IMR-90 (cell line): ENCODE measurements around the gene GSK3B. TPM values are rescaled to one million over a fixed set of nuclear protein-coding genes. Genes with fewer than 3 reads are reported as not detected.
A peak's percentile ranks its signal among the peaks of the same experiment; 100 is the strongest.

Experiments
- ATAC-seq: fragments of 200-7000 bp; cut with Tn5 transposase; 2 replicates; pipeline ENCODE4 v1.9.1; 2020; ENCODE audit warnings: low read depth, mild to moderate bottlenecking, moderate library complexity
- BruUV-seq: library from RNA; stranded (reverse); fragments of 400-500 nt; replicated peaks from 2 replicates; lab custom pipeline; 2021; lab: Mats Ljungman, UMichigan
- CTCF ChIA-PET: fragments of 300-600 bp; formaldehyde crosslinking; extraction: SDS; loops from one replicate; lab custom pipeline; 2021; ENCODE audit warnings: antibody characterized with exemption; lab: Yijun Ruan, JAX
- POLR2A ChIA-PET: fragments of 300-600 bp; sonication (Branson Sonifier 250); formaldehyde crosslinking; loops from one replicate; lab custom pipeline; 2022; ENCODE audit warnings: antibody characterized with exemption; ENCODE audit not compliant: unreplicated experiment; lab: Charles Lee
- DNase-seq: peaks from one replicate; pipeline ENCODE4 v3.0.0; 2013
- H2AFZ ChIP-seq: replicated peaks from 2 replicates; pipeline ENCODE3; 2013; ENCODE audit warnings: low read length, mild to moderate bottlenecking; ENCODE audit not compliant: poor library complexity
- H2AK5ac ChIP-seq: 2 replicates; pipeline ENCODE4 v1.6.1; 2013; ENCODE audit warnings: low read depth, low read length, inconsistent platforms
- H2AK9ac ChIP-seq: replicated peaks from 2 replicates; pipeline ENCODE3; 2013; ENCODE audit warnings: mild to moderate bottlenecking, low read depth, low read length, moderate library complexity; ENCODE audit not compliant: poor library complexity
- H2BK120ac ChIP-seq: 2 replicates; pipeline ENCODE4 v1.6.1; 2013; ENCODE audit warnings: low read depth, low read length, inconsistent platforms
- H2BK15ac ChIP-seq: 3 replicates; pipeline ENCODE4 v1.6.1; 2013; ENCODE audit warnings: low read depth, low read length, inconsistent platforms
- H2BK20ac ChIP-seq: 2 replicates; pipeline ENCODE4 v1.6.1; 2013; ENCODE audit warnings: low read depth, mild to moderate bottlenecking, inconsistent platforms, low read length, moderate library complexity
- H2BK5ac ChIP-seq: 2 replicates; pipeline ENCODE4 v1.6.1; 2013; ENCODE audit warnings: mild to moderate bottlenecking, low read depth, low read length, inconsistent platforms; ENCODE audit not compliant: poor library complexity, severe bottlenecking
- H3K14ac ChIP-seq: replicated peaks from 2 replicates; pipeline ENCODE4 v1.6.1; 2013; ENCODE audit warnings: low read depth, low read length, inconsistent platforms
- H3K18ac ChIP-seq: 2 replicates; pipeline ENCODE4 v1.6.1; 2013; ENCODE audit warnings: low read depth, low read length, control low read depth
- H3K23ac ChIP-seq: 2 replicates; pipeline ENCODE4 v1.6.1; 2013; ENCODE audit warnings: low read depth, low read length, inconsistent platforms
- H3K27ac ChIP-seq: 2 replicates; pipeline ENCODE4 v1.5.1; 2013; ENCODE audit warnings: mild to moderate bottlenecking, control low read depth, low read length; ENCODE audit not compliant: insufficient read depth
- H3K27me3 ChIP-seq: 2 replicates; pipeline ENCODE4 v1.6.1; 2013; ENCODE audit warnings: low read length; ENCODE audit not compliant: control insufficient read depth, insufficient read depth
- H3K36me3 ChIP-seq: 2 replicates; pipeline ENCODE4 v1.6.1; 2013; ENCODE audit warnings: low read length, mixed read lengths; ENCODE audit not compliant: control insufficient read depth, insufficient read depth
- H3K4ac ChIP-seq: 2 replicates; pipeline ENCODE4 v1.6.1; 2013; ENCODE audit warnings: low read depth, low read length, inconsistent platforms
- H3K4me1 ChIP-seq: 2 replicates; pipeline ENCODE4 v1.6.1; 2013; ENCODE audit warnings: low read length, mixed read lengths; ENCODE audit not compliant: control insufficient read depth, insufficient read depth
- H3K4me2 ChIP-seq: 2 replicates; pipeline ENCODE4 v1.6.1; 2013; ENCODE audit warnings: low read depth, mild to moderate bottlenecking, control low read depth, low read length, moderate library complexity
- H3K4me3 ChIP-seq: 2 replicates; pipeline ENCODE4 v1.5.1; 2013; ENCODE audit warnings: low read depth, mild to moderate bottlenecking, control low read depth, low read length, moderate library complexity; ENCODE audit not compliant: insufficient read depth
- H3K56ac ChIP-seq: 2 replicates; pipeline ENCODE4 v1.6.1; 2013; ENCODE audit warnings: low read length, inconsistent platforms; ENCODE audit not compliant: insufficient read depth; ENCODE audit errors: extremely low read depth
- H3K79me1 ChIP-seq, 2 experiments: 2 replicates each; pipeline ENCODE4 v1.6.1; 2013; ENCODE audit warnings: low read length in 2 of 2, inconsistent platforms in 1 of 2, low read depth in 1 of 2
- H3K9ac ChIP-seq: 2 replicates; pipeline ENCODE4 v1.6.1; 2013; ENCODE audit warnings: low read depth, low read length, control low read depth
- H3K9me1 ChIP-seq: 2 replicates; pipeline ENCODE4 v1.6.1; 2013; ENCODE audit warnings: low read length, inconsistent platforms; ENCODE audit not compliant: insufficient read depth
- H3K9me3 ChIP-seq: 2 replicates; pipeline ENCODE4 v1.6.1; 2013; ENCODE audit warnings: low read length; ENCODE audit not compliant: control insufficient read depth, insufficient read depth
- H4K20me1 ChIP-seq: 2 replicates; pipeline ENCODE4 v1.6.1; 2013; ENCODE audit warnings: low read length, inconsistent platforms; ENCODE audit not compliant: insufficient read depth
- H4K5ac ChIP-seq: 2 replicates; pipeline ENCODE4 v1.6.1; 2013; ENCODE audit warnings: mild to moderate bottlenecking, low read depth, low read length, control low read depth
- H4K8ac ChIP-seq, 2 experiments: 2 replicates each; pipeline ENCODE4 v1.6.1; 2013; ENCODE audit warnings: low read depth in 2 of 2, low read length in 2 of 2, control low read depth in 1 of 2, inconsistent platforms in 1 of 2
- H4K91ac ChIP-seq: 2 replicates; pipeline ENCODE4 v1.6.1; 2013; ENCODE audit warnings: low read depth, low read length, inconsistent platforms; ENCODE audit not compliant: insufficient read depth
- BHLHE40 ChIP-seq: fragments of 150-350 bp; IDR thresholded peaks from 2 replicates; pipeline ENCODE4 v1.6.1; 2016; ENCODE audit warnings: mild to moderate bottlenecking, low read depth, low read length
- CEBPB ChIP-seq: IDR thresholded peaks from 2 replicates; pipeline ENCODE4 v1.6.1; 2012; ENCODE audit warnings: low read depth, low read length, improper control_type of control experiment
- CHD1 ChIP-seq: IDR thresholded peaks from 2 replicates; pipeline ENCODE4 v1.6.1; 2012; ENCODE audit warnings: low read depth, low read length, improper control_type of control experiment
- CTCF ChIP-seq: conservative IDR thresholded peaks from 2 replicates; pipeline ENCODE4 v1.5.1; 2012; ENCODE audit warnings: mild to moderate bottlenecking, low read depth, low read length, improper control_type of control experiment
- ELK1 ChIP-seq: fragments of 150-350 bp; IDR thresholded peaks from 2 replicates; pipeline ENCODE4 v1.6.1; 2016; ENCODE audit warnings: low read depth, mild to moderate bottlenecking, low read length, moderate library complexity, borderline replicate concordance
- FOS ChIP-seq: fragments of 150-350 bp; IDR thresholded peaks from 2 replicates; pipeline ENCODE4 v1.6.1; 2016; ENCODE audit warnings: low read depth, low read length
- MAFK ChIP-seq: IDR thresholded peaks from 2 replicates; pipeline ENCODE4 v1.6.1; 2012; ENCODE audit warnings: low read depth, low read length, improper control_type of control experiment
- MAZ ChIP-seq: IDR thresholded peaks from 2 replicates; pipeline ENCODE4 v1.6.1; 2012; ENCODE audit warnings: low read depth, mild to moderate bottlenecking, low read length, improper control_type of control experiment, moderate library complexity, borderline replicate concordance
- MXI1 ChIP-seq: IDR thresholded peaks from 2 replicates; pipeline ENCODE4 v1.6.1; 2012; ENCODE audit warnings: low read depth, mild to moderate bottlenecking, low read length, moderate library complexity, borderline replicate concordance
- NFE2L2 ChIP-seq: fragments of 150-350 bp; IDR thresholded peaks from 2 replicates; pipeline ENCODE4 v1.6.1; 2016; ENCODE audit warnings: low read depth, mild to moderate bottlenecking, low read length
- POLR2A ChIP-seq: IDR thresholded peaks from 2 replicates; pipeline ENCODE4 v1.6.1; 2012; ENCODE audit warnings: mild to moderate bottlenecking, low read depth, low read length
- RAD21 ChIP-seq: IDR thresholded peaks from 2 replicates; pipeline ENCODE4 v1.6.1; 2012; ENCODE audit warnings: low read length, improper control_type of control experiment
- RCOR1 ChIP-seq: IDR thresholded peaks from 2 replicates; pipeline ENCODE4 v1.6.1; 2012; ENCODE audit warnings: mild to moderate bottlenecking, low read length, improper control_type of control experiment; ENCODE audit not compliant: insufficient replicate concordance
- RFX5 ChIP-seq: IDR thresholded peaks from 2 replicates; pipeline ENCODE4 v1.8.0; 2012; ENCODE audit warnings: low read depth, mild to moderate bottlenecking, low read length, moderate library complexity
- SMC3 ChIP-seq: fragments of 150-350 bp; IDR thresholded peaks from 2 replicates; pipeline ENCODE4 v1.6.1; 2016; ENCODE audit warnings: low read depth, mild to moderate bottlenecking, antibody characterized with exemption, low read length, moderate library complexity
- USF2 ChIP-seq: fragments of 150-350 bp; IDR thresholded peaks from 2 replicates; pipeline ENCODE4 v1.6.1; 2017; ENCODE audit warnings: mild to moderate bottlenecking, antibody characterized with exemption, low read length, low read depth
- WGBS, 2 experiments: methylation state at CpG; one replicate each; pipeline versions ENCODE4 v1.1.5 to v1.1.7; 2013; ENCODE audit warnings: missing lambda C conversion rate in 2 of 2; ENCODE audit not compliant: insufficient read length in 1 of 2; ENCODE audit errors: extremely low coverage in 2 of 2; 5-methylcytosine and 5-hydroxymethylcytosine counted together
- dilution Hi-C: fragments of 300-500 bp; cut with HindIII; formaldehyde crosslinking; loops from one replicate; pipeline ENCODE4 v1.14.3; 2018; ENCODE audit warnings: low sequenced_read_pairs; ENCODE audit not compliant: unreplicated experiment
- in situ Hi-C: fragments of 300-500 bp; cut with MboI; formaldehyde crosslinking; loops from 3 replicates; pipeline ENCODE4 v1.14.3; 2019; ENCODE audit warnings: low sequenced_read_pairs, inconsistent platforms, mixed read lengths
- intact Hi-C: fragments of 100-400 bp; cut with micrococcal nuclease; formaldehyde crosslinking; loops from 2 replicates; pipeline ENCODE4 v1.10.0; 2022
- polyA plus RNA-seq, 3 experiments: library from polyadenylated mRNA; depleted of rRNA; stranded (reverse); fragments of >200 nt; gene quantifications; 2 replicates each; pipeline ENCODE4 v1.2.3, GENCODE V29; 2012; ENCODE audit warnings: low replicate concordance in 1 of 3
- total RNA-seq: library from RNA; depleted of rRNA; stranded (reverse); fragments of >200 nt; gene quantifications from 2 replicates; pipeline ENCODE4 v1.2.3, GENCODE V29; 2012

The GSK3B gene
- total and polyA plus RNA-seq, 2 of the 4 experiments (the other 2 are of a cell fraction): 19.2 to 33.2 TPM

GRCh38 chr3:119794971-119795612 lies 299.2 kb downstream of the GSK3B start:
- Histone ChIP-seq H3K4ac (no peak overlapping the region), H4K8ac (no peak overlapping the region), H3K36me3 (no peaks in the 10 kb centered on the region)

More at GRCh38 chr3:119794971-119795612, 299.2 kb downstream of the GSK3B start:
- H3K79me1 ChIP-seq: no peaks in the 10 kb centered on the region
- WGBS, 2 experiments: 36% methylated on average over 4 of the region's 5 CpGs; no CpG with 5 or more reads in 1 of the 2 experiments
- in situ Hi-C loops: no loop called here
- BruUV-seq: no TSS peak
- H2BK5ac ChIP-seq: no peak overlapping the region
- no peaks in the 10 kb centered on the region for H3K9me1 ChIP-seq
- H2BK20ac ChIP-seq: no peak overlapping the region
- intact Hi-C loops: no loop called here
- H2AK9ac ChIP-seq: no peak overlapping the region
- no peak overlapping the region for H2BK120ac ChIP-seq
- no peak overlapping the region for H3K27ac ChIP-seq
- H2AK5ac ChIP-seq: no peak overlapping the region
- H3K23ac ChIP-seq: no peak overlapping the region
- no peak overlapping the region for H3K18ac ChIP-seq
- no peaks in the 10 kb centered on the region for H4K20me1 ChIP-seq
- no peak overlapping the region for H2BK15ac ChIP-seq
- no peak overlapping the region for H3K14ac ChIP-seq
- POLR2A ChIA-PET: no interaction called here
- no peak; the same call in none of the 2 replicates for ATAC-seq
- no peak overlapping the region for H3K4me2 ChIP-seq
- CTCF ChIA-PET: no interaction called here
- no peak overlapping the region for H3K9ac ChIP-seq
- H3K27me3 ChIP-seq: peaks cover 12% of the 10 kb centered on the region
- dilution Hi-C loops: no loop called here
- H3K56ac ChIP-seq: no peak overlapping the region
- 0 out of 2 replicates have a peak, but pooled peaks cover 2% of the 10 kb centered on the region for H3K4me1 ChIP-seq
- DNase-seq: no peak
- no peak for TF ChIP-seq MAFK
- TF ChIP-seq SMC3: no peak
- TF ChIP-seq CHD1: no peak
- TF ChIP-seq MAZ: no peak
- no peak for TF ChIP-seq BHLHE40
- no peak for TF ChIP-seq RAD21
- TF ChIP-seq USF2: no peak
- TF ChIP-seq CTCF: no peak
- TF ChIP-seq MXI1: no peak
- TF ChIP-seq ELK1: no peak
- no peak for TF ChIP-seq NFE2L2
- no peak for TF ChIP-seq POLR2A
- TF ChIP-seq FOS: no peak
- TF ChIP-seq RCOR1: no peak
- no peak for TF ChIP-seq RFX5
- TF ChIP-seq CEBPB: no peak
- peak overlapping the region; percentile 46 for H2AFZ ChIP-seq
- no peak overlapping the region for H4K5ac ChIP-seq
- H3K9me3 ChIP-seq: no peaks in the 10 kb centered on the region
- no peak overlapping the region for H4K91ac ChIP-seq
- H3K4me3 ChIP-seq: no peak overlapping the region
